Measurements from ENCODE around the gene USP21.
"Not testable (repeated sequence)": the region's sequence is repeated elsewhere in the genome, so short reads cannot be mapped to it uniquely, and the experiment has no call there.

Gene USP21, protein sequence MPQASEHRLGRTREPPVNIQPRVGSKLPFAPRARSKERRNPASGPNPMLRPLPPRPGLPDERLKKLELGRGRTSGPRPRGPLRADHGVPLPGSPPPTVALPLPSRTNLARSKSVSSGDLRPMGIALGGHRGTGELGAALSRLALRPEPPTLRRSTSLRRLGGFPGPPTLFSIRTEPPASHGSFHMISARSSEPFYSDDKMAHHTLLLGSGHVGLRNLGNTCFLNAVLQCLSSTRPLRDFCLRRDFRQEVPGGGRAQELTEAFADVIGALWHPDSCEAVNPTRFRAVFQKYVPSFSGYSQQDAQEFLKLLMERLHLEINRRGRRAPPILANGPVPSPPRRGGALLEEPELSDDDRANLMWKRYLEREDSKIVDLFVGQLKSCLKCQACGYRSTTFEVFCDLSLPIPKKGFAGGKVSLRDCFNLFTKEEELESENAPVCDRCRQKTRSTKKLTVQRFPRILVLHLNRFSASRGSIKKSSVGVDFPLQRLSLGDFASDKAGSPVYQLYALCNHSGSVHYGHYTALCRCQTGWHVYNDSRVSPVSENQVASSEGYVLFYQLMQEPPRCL

DNA sequence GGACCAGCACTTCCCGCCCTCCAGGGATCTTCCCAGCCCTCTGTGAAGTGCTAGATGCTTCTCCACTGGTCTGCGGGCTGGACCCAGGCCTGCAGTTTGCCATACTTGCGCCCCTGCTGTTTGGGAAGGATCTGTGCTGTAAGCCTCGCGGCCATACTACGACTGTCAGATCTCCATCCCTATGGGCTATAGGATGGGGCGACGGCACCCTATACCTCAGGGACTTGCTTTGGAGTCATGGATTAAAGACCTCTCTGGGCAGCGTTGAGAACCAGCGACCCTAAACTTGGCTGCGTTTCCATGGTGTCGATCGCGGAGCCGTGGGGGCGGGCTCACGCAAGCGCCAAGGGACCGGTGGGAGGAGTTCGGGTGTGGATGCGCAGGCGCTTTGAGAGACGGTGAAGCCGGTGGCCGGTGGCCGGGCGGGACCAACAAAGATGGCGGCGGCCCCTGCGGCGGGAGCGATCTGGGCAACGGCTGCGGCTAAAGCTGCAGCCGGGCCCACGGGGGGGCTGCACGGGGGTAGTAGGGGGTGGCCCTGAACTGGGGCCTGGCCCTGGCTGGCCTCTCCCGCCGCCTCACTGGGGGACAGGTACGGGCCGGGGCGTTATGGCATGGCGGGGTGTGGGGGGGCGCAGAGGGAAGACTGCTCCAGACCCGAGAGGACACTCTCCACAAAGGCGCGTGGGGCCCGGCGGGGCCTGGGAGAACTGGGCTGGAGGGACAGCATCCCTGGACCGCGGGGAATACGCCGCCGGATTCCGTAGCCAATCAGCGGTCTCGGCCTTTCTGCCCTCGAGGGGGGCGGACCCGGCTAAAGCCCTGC lies at the start of gene USP21:
Gene USP21 (plus strand): TSS at position 414 of the 826 bp plus-strand sequence. CDS start 1,141 bp downstream, outside the sequence.
- DNase-seq = peak; percentile 82 to 93 (median 88)

GRCh38 chr1:161111117-161111516 lies 48.2 kb upstream of the USP21 start:
- DNase-seq = no peak

DNA sequence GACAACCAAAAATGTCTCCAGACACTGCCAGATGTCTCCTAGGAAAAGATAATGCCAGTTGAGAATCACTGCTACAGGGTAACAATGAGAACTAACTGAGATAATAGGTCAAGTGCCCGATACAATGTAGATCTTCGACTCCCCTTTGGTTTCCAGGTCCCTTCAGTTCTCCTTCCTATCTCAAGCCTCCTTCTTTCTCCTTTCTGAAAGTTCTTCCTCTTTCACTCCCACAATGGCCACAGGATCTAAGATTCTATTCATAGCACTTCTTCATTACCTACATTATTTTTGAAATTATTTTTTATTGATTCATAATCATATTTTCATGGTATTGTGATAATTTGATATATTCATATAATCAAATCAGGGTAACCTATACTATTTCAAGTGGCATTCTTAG lies 47.8 kb upstream of the USP21 start:
- DNase-seq = no peak

DNA sequence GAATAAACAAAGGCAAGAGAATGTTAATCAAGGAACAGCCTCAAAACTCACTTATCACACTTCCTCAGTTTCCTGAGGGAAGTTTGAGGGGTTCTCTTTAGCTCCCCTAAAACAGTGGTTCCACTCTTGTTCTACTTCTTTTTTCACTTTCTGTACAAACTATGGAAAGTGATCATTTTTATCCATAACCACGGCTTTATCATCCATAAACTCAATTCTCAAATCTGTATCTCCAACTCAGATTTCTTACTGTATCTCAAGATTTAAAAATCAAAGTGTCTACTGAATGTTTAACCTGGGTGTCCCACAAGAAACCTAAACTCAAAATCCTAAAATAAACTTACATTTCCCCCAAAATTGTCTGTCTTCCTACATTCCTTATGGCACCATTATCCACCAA lies 45.4 kb upstream of the USP21 start:
- no peak for DNase-seq

DNA sequence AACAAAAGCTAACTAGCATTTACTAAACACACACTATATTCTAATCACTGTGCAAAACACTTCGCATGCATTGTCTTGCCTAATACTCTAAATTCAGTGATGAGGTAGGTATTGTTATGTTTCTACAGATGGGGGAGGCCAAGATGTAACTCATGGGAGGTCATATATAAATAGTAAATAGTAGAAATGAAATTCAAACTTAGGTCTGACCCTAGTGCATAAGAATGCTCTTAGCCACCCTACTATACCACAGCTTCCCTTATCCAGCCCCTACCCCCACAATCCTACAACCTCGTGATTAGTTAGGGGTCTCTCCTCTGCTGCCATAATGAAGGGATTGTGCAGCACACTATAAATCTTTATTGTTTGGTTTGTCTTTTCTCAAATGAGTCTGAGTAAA lies 44.7 kb upstream of the USP21 start:
- no peak for DNase-seq

DNA sequence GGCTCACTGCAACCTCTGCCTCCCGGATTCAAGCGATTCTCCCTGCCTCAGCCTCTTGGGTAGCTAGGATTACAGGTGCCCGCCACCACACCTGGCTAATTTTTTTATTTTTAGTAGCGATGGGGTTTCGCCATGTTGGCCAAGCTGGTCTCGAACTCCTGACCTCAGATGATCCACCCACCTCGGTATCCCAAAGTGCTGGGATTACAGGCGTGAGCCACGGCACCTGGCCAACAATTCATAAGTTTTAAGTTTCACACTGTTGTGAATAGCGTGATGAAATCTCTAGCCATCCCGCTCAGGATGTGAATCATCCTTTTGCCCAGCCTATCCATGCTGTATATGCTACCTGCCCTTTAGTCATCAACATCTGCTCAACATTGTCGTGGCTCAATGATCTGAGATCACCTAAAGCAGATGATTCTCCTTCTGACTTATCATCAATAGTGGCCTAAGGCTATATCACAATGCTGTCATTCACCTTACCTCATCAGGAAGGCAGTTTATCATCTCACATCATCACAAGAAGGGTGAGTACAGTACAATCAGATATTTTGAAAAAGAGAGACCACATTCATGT lies 44.1 kb upstream of the USP21 start:
- no peak for DNase-seq

DNA sequence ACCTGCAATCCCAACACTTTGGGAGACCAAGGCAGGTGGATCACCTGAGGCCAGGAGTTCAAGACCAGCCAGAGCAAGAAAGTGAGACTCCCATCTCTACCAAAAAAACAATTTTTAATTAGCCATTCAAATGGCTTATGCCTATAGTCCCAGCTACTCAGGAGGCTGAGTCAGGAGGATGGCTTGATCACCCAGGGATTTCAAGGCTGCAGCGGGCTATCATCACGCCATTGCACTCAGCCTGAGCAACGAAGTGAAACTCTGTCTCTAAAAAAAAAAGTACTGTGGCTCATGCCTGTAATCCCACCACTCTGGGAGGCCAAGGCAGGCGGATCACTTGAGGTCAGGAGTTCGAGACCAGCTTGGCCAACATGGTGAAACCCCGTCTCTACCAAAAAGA lies 43.3 kb upstream of the USP21 start:
- DNase-seq = not testable (repeated sequence)

DNA sequence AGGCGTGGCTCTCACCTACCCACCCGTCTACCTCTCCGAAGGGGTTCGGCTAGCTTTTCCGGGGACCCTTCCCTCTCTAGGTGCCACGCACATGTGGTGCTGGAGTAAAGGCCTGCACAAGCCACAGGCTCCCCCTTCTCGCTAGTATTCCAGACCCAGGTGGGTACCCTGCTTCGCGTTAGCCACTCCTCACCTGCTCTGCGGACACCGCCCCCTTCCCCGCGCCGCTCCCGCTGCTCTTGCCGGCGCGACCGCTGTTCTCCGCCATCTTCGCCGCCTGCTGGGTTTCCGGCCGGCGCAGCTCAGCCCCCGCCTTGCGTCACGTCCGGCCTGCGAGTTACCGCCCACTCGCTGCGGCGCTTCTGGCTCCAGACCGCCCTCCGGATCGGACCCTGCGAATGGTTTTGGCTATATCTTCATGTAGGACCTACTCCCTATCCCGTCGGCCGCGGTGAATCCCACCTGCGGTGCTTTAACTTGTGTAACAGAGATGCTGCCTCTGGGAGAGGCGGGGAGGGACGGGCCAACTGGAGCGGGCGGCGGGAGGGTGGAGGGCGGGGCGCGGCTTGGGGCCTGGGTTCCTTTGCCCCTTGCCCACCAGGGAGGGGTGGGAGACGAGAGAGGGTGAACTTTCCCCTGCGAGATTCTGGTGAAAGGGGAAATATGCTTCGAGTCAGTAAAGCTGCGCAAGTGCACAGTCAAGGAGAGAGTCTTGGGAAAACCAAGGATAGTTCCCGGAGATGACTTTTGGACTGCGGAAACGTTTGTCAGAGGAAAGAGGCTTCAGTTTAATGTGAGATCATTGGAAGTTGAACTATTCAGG lies 41.3 kb upstream of the USP21 start, which contains the start of the genes NIT1 and PFDN2:
Gene NIT1 (plus strand): TSS at position 347 of the 823 bp plus-strand sequence. CDS start 72 bp downstream, at position 419.
Gene PFDN2 (minus strand): TSS at position 279 of the 823 bp plus-strand sequence. CDS start 11 bp downstream, at position 268.
- peak; percentile 74 to 85 (median 82) for DNase-seq

DNA sequence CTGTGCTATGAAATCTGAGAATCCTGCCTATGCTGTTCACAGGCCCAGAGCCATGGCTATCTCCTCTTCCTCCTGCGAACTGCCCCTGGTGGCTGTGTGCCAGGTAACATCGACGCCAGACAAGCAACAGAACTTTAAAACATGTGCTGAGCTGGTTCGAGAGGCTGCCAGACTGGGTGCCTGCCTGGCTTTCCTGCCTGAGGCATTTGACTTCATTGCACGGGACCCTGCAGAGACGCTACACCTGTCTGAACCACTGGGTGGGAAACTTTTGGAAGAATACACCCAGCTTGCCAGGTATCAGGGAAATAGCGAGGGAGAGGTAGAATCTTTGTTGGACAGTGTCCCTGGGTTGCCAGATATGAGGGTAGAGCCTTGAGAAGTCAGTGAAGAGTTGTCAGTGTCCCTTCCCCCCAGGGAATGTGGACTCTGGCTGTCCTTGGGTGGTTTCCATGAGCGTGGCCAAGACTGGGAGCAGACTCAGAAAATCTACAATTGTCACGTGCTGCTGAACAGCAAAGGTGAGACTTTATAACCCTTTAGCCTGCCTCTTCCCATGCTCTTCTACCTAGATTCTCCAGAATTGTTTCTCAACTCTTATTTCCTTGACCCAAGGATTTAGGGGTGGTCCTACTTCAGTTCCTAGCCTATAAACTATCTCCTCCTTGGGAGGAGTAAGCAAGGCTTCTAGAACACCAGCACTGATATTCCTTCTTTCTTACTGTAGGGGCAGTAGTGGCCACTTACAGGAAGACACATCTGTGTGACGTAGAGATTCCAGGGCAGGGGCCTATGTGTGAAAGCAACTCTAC lies 40.0 kb upstream of the USP21 start:
- DNase-seq = peak in 5 of 6 experiments; percentile 43 to 64 (median 49)

DNA sequence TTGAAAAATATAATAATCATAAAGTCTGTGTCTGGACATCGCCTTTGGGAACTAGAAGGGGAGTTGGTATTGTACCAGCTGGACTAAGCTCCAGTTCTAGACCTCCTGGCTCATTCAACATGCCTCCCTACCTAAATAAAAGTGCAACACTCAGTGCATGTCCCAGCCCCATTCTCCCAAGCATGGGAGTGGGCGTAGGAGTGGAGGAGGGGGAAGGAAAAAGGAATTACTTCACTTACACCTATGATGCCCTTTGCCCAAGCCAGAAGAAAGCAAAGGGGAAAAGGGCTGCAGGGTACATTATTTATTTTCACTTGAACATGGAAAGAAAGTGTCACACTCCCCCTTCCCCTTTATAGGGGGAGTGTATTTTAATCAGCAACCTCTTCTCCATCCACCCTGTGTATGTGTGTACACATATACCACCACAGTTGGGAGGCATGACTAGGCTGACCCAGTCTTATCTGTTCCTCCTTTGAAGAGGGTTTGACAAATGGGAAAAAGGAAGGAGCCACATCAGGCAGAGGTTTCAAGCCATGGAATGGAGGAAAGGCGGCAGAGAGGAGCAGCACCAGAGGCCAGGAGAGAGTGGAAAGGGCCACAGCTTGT lies 38.2 kb upstream of the USP21 start:
- no peak for DNase-seq

GRCh38 chr1:161121834-161122233 lies 37.5 kb upstream of the USP21 start:
- DNase-seq = no peak

GRCh38 chr1:161122967-161123366 lies 36.3 kb upstream of the USP21 start:
- DNase-seq = no peak

- no peak for DNase-seq
Measured at GRCh38 chr1:161127649-161128048, 31.7 kb upstream of the USP21 start.

DNA sequence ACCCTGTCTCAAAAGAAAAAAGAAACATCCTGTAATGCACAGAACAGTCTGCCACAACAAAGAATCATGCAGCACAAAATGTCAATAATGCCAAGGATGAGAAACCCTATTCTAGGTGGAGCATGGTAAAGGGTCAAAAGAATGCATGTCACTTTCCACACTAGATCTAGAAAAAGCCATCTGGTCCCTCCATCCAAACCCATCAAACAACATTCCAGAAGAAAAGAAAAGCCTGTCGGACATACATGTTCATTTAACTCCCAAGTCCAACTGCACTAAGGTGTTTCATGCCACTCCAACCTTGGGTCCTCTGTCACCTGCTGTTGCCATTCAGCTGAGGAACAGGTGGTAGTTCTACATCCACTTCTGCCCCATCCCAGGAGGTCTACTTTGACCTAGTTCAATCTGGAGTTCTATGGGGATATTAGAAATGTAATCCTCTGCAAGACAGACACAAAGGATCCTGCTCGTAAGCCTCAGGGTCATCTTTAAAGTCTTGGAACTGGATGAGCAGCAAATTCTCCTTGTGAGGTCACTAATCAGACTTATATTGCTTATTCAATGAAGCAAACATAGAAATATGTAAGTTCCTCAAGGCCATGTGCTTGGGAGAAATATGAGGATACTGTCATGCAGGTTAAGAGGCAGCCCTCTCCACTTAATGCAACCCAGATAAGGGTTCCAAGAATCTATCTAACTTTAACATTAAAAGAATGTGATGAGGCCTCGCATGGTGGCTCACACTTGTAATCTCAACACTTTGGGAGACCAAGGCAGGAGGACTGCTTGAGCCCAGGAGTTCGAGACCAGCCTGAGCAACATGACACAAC lies 30.5 kb upstream of the USP21 start:
- no peak for DNase-seq

GRCh38 chr1:161130266-161130665 lies 29.0 kb upstream of the USP21 start:
- no peak for DNase-seq

GRCh38 chr1:161131523-161132409 lies 27.5 kb upstream of the USP21 start:
- peak in 1 of 6 experiments; percentile 16 for DNase-seq

DNA sequence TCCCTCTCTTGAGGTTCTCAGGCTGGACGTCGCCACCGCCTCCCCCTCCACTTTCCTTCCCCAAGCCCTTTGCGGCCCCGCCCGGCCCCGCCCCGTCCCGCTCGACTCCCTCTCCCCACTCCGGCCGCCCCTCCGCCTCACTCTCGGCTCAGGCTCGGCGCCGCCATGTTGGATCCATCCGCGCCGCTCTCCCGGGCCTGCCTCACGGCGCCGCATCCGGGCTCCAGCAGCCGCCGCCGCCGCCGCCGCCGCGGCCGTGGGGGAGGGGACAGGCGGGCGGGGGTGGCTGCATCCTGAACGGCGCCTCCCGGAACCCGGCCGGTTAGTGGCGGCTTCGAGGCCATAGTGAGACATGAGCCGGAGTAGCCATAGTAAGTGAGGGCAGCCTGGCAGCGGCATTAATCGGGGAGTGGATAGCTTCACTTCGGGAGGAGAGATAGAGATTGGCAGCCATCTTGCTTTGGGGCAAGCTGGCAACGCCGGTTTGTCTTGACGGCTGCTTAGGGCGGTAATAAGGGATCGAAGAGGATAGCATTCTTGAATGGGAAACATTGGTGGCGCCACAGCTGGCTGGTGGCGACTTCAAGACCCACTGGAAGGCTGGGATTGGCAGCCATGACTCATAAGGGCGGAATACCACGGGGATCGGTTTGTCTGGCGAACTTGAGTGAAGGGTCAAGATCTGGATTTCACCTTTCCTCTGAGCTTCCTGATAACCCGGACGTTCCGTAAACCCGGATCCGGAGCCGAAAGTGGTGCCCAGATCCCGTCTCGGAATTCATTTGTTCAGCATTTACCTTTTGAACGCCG lies 26.7 kb upstream of the USP21 start, which contains the start of gene DEDD:
Gene DEDD (minus strand): TSS at position 258 of the 810 bp plus-strand sequence. CDS start 8,205 bp downstream, outside the sequence.
- peak; percentile 81 to 89 (median 88) for DNase-seq

Measured in stimulated activated naive CD4-positive, alpha-beta T cell (primary cell).